GM21360 (cell line): ENCODE results near the gene INTS6.
A peak's percentile ranks its signal among the peaks of the same experiment; 100 is the strongest.

Source experiments
- ATAC-seq: cut with Tn5 transposase; IDR thresholded peaks from one replicate; pipeline ENCODE4 v1.9.1; 2021; ENCODE audit warnings: mild to moderate bottlenecking, moderate library complexity; ENCODE audit not compliant: unreplicated experiment

INTS6 gene, protein sequence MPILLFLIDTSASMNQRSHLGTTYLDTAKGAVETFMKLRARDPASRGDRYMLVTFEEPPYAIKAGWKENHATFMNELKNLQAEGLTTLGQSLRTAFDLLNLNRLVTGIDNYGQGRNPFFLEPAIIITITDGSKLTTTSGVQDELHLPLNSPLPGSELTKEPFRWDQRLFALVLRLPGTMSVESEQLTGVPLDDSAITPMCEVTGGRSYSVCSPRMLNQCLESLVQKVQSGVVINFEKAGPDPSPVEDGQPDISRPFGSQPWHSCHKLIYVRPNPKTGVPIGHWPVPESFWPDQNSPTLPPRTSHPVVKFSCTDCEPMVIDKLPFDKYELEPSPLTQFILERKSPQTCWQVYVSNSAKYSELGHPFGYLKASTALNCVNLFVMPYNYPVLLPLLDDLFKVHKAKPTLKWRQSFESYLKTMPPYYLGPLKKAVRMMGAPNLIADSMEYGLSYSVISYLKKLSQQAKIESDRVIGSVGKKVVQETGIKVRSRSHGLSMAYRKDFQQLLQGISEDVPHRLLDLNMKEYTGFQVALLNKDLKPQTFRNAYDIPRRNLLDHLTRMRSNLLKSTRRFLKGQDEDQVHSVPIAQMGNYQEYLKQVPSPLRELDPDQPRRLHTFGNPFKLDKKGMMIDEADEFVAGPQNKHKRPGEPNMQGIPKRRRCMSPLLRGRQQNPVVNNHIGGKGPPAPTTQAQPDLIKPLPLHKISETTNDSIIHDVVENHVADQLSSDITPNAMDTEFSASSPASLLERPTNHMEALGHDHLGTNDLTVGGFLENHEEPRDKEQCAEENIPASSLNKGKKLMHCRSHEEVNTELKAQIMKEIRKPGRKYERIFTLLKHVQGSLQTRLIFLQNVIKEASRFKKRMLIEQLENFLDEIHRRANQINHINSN

DNA sequence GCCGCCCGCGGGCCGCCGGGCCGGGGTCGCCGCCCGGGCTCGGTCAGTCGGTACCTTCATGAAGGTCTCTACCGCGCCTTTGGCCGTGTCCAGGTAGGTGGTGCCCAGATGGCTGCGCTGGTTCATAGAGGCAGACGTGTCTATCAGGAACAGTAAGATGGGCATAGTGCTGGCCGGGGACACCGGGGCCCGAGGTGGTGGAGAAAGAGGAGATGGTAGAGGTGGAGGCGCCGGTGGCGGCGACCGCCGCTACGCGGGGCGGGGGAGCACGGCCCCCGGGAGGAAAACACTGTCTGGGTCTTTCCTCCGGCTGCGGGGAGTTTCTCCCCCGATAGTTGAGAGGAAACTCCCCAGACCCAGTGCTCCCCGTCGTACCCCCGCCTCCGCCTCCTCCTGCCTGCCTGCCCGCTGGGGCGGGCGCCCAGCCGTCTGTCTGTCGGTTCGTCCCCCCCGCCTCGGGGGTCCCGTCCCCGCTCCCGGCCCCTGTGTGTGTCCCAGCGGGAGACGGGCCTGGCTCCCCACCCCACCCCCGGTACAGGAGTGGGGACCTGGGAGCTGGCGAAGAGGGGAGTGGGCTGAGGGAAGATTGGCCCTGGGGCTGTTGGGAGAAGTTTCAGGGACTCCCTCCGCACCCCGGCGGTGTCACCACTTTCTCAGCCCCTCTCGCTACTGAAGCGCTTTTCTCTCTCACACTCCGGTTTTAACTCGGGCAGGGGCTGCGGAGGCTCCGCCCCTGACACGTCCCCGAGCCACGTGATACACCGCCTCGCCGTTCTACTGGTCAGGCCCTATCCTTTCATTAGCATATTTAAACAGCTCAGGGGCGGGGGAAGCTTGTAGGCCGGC is at the start of gene INTS6:
INTS6 (minus strand) TSS at position 676 of the 846 bp plus-strand sequence; CDS start at position 165, 511 bp downstream.
- peak; percentile 73 for ATAC-seq

DNA sequence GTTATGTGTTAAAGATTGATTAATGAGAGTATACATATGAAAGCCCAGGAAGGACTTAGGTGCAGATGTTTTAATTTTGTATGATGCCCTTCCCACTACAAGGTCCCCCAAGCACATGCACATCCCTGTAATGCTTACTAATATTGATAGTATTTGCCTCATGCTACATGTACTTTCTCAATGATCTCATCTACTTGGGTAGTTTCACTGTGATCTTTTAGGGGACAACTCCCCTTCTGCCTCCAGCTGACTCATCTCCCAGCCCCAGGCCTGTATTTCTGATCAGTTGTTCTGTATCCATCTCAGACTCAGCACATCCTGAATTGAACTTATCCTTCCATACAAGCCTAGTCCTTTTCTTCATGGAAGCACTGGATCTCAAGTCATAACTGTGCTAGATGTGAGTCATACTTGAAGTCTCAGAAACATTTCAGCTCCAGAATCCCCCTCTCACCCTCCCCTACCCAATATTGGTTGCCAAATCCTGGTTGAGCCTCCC is 49.4 kb upstream of the INTS6 start:
- peak; percentile 97 for ATAC-seq

DNA sequence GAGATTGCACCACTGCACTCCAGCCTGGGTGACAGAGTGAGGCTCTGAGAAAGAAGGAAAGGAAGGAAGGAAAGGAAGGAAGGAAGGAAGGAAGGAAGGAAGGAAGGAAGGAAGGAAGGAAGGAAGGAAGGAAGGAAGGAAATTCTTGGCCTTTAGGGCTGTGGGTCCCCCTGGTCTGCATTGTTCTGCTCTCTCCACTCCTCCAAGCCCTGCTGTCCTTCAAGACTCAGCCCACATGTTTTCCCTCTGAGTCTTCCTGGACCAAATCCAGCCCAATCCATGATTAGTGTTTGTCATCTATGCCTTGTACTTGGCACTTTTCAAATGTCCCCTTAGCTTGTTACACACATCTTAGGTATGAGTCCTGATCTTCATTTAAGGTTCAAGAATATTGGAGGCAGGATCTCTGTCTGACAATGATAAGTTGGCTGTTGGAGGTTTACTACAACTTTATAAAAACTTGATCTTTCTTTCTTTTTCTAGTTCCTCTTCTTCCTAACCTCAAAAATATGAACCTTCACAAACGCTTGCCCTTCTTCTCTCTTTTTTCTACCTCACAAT is 48.8 kb upstream of the INTS6 start:
- ATAC-seq, result peak; percentile 29

DNA sequence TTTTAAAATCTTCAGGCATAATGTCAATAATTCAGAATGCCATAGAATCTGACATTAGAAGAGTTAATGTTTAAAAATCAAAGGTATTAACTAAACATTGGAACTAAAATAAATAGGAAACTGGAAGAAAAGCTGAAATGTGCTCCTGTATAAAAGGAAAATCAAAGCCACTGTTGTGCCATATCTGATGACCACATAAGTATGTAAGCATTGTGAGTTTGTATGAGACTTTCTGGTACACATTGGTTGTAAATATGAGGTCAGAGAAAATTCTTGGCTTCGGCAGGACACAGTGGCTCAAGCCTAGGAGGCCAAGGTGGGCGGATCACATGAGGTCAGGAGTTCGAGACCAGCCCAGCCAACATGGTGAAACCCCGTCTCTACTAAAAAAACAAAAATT is 48.3 kb upstream of the INTS6 start:
- ATAC-seq, result no peak

DNA sequence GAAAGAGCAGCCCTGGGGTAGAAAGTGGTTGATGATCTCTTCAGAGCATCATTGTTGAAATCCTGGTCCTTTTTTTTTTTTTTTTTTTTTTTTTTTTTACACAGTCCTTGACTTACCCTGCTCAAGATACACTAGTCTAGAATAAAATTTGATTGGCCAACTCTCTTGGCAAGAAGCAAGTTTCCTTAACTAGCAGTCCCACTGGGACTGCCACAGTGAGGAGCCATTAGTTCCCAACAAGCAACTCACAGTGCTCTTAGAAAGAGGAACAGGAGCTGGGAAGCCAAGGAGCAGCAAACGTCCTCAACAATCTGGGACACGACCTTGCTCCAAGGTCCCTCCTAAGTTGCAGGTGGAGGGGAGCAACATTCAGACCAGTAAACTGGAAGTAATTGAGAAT is 47.9 kb upstream of the INTS6 start:
- ATAC-seq, result no peak

DNA sequence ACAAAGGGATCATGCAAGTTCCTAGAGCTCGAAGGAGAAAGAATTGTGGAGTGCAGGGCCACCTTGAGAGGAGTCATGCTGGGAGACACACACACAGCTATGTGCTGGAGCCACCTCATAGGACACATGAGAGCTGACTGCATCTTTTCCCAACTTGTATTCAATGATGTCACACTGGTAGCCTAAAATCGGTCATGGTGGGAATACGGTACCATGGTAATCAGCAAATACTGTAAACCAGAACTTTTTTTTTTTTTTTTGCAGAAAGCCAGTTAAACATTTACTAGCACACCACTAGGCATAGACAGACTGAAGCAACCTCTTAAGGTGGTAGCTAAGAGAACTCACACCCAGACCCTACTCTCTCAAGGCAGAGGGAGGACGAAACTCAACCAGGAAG is 47.0 kb upstream of the INTS6 start:
- no peak for ATAC-seq

DNA sequence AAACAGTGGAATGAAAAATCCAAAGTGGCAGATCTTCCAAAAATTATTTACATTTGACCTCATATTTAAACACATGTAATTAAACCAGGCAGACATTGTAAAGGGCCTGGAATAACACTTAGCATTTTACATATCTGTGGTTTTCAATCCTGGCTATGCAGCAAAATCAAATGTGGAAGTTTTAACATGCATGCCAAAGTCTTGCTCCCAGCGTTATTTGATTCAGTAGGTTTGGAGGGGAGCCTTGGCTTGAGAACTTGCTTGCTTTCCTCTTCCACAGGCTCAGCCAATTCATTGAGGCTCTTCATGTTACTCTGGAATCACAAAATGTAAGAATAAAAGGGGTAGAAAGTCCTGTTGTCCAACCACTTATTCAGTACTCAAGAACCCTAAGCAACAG is 42.5 kb upstream of the INTS6 start:
- no peak for ATAC-seq

DNA sequence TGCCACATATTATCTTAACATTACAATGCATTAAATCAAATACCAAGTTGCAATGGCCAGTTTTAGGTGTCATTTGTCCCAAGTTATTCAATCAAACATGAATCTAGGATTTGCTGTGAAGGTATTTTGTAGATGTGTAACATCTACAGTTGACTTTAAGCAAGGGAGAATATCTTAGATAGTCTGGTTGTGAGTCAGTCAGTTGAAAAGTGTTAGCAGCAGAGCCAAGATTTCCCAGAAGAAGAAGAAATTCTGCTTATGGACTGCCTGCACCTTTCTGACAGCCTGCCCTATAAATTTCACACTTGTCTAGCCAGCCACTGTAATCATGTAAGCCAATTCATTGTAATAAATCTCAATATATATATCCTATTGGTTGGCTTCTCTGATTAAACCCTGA is 41.3 kb upstream of the INTS6 start:
- ATAC-seq, result no peak

DNA sequence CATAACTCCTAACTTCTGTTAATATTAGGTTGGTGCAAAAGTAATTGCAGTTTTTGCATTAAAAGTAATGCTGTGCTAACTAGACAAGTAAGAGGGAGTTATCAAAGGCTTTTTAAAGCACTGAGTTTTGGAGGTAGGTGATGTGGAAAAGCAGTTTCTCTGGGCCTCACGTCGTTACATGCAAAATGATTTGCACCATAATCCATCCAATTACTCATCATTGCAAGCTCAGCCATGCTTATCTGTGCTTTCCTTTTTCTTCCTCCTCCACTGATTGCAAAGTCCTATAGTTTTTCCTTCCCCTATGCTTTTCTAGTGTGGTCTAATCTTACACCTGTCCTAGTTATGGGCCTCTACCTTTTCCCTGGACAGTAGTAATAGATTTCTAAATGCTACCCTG is 35.4 kb upstream of the INTS6 start:
- ATAC-seq, result no peak

DNA sequence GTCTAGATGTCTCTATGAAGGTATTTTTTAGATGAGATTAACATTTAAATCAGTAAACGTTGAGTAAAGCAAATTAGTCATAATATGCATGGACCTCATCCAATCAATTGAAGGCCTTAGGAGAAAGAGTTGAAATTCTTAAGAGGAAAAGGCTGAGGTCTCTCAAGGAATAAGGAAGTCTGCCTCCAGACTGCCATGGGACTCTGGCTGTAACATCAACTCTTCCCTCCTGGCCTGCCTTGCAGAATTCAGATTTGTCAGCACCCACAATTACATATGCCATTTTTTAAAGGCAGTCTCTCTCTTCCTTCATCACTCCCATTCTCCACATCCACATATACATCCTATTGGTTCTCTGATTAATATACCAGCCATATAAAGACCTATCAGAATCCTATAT is 28.8 kb upstream of the INTS6 start:
- ATAC-seq, result no peak

DNA sequence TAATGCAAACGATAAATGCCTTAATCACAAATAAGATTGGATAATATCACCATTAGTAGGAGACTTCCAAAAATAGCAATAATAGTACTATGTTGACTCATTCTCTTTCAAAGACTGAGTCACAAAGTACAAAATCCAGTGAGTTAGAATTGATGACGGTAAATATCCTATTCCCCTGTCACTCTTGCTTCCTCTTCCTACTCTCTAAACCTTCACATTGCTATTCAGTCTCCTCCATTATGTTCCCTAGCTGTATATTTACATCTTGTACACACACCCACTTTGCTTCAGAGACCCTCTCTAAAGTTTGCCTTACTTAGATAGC is 26.3 kb upstream of the INTS6 start:
- no peak for ATAC-seq

DNA sequence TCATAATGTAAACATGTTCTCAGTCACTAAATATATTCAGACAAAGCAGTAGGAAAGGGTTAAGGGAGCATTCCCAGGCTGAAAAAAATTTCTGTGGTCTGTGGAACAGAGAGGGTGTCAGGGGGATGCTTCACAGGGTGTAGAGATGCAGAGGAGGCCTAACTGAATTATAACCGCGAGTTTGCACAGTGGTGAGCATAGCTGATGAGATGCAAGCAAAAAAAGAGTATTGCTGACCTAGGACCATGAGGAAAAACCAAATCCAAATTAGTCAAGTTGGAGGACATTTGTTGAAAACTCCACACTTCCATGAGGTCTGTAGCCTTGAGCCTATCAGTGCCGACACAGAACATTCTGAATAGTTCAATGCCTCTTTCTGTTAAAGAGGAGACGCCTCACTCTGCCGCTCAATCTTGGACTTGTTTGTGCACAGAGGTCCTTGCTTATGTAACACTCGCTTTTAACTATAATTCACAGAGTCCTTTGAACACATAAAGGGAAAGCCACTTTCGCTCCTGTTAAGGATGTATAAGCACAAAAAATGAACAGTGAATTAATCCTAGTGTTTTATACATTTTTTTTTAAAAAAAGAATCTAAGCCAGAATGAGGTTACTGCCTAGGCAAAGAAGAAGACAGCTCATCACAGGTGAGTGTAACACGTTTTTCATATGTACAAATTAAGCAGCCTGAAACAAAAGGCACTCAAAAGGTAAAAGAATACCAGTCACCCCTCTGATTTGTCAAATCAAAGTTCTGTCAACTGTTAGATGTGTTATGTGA is 25.8 kb upstream of the INTS6 start:
- no peak for ATAC-seq

DNA sequence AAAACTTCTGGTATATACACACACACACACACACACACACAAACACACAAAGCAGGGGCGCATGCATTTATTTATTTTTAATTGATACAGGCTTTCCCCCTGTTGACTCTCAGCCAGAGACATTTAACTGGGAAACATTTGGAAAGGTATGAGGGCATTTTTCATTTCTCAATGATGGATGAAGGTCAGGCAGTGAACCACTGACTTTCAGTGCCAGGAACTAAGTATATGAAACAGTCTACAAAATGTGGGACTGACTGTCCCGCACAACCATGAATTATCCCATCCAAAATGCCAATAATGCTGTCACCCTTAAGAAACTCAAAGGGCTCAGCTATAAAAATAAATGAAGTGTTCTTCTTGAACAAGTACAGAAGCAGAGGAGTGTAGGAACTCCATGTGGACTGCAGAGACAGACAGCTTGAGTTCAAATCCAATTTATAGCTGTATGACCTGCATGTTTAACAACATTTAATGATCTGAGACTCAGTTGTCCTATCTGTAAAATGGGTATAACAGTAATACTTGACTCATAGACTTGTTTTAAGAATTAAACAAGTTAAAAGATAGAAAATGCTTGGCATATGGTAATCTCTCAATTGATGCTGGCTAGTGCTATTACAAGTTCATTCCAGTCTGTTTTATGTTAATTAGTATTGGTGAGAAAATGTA is 25.0 kb upstream of the INTS6 start:
- ATAC-seq, result no peak

DNA sequence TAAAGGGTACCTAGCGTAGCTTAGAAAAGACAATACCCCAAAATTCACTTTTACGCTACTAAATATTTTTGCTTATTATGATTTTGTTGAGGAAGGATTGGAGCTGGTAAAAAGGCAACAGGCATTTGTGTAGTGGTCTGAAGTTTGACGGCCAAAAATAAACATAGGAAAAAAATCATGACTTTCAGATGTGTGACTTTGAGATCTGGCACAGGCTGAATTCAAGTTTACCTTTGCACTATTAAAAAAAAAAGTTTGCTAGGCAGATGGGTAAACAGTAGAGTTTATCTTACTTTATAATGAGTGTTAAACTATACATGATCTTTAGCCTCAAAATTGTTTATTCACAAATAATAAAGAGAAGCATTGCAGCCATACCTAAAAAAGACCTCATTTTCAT is 24.3 kb upstream of the INTS6 start:
- ATAC-seq, result no peak

DNA sequence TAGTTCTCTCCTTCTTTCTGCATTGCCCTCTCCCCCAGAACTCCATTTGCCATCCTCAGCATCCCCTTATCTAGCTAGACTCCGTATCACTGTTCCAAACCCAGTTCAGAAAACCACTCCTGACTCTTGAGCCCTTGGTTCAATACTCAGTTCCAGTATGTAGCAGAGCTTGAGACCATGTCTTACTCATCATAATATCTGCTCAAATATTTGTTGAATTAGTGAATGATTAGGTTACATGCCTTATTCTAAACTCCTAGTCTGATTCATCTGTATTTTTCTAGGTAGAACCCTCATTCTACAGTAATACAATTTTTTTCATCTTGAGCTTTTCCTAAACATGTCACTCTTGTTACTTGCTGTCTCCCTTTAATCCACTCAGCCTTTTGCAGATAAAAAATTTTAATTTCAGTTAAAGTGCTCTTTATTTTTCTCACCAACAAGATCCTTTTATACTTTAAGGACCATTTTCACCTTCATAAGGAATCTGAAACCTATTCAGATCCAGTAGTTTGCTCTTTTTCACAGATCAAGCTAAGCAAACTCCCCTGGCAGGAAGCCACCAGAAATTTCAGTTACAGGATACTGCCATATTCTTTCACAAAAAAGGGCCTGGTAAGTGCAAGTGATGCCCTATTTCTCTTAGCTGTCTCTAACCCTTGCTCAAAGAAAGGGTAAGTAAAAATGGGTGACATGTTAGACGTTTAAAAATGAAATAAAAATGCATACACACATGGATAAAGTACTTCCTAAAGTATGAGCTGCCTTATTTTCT is 23.1 kb upstream of the INTS6 start:
- no peak for ATAC-seq

DNA sequence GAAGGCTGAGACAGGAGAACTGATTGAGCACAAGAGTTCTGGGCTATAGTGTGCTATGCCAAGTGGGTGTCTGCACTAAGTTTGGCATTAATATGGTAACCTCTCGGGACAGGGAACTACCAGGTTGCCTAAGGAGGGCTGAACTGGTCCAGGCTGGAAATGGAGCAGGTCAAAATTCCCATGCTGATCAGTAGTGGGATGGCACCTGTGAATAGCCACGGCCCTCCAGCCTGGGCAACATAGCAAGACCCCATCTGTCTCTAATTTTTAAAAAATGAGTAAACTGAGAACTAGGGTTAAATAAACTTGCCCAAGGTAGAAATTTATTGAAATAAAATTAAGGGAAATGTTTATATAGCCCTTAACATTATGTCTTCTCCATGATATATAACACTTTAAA is 17.0 kb upstream of the INTS6 start:
- ATAC-seq, result no peak

DNA sequence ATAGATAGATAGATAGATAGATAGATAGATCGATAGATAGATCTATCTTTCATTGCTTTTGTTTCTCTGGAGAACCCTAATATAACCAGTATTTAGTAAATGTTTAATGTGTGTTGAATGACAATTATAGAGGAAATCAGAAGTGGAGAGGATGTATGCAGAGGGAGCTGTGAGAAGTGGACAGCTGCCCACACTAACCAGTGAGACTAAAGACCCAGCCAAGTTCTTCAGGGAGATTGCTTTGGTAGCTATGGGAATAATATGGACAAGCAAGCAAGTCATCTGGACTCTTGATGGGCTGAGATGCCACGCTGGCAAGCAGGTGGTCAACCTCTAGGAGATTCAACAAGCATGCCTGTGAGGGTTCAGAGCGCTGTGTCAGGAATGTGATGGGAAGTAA is 14.9 kb upstream of the INTS6 start:
- ATAC-seq, result no peak

DNA sequence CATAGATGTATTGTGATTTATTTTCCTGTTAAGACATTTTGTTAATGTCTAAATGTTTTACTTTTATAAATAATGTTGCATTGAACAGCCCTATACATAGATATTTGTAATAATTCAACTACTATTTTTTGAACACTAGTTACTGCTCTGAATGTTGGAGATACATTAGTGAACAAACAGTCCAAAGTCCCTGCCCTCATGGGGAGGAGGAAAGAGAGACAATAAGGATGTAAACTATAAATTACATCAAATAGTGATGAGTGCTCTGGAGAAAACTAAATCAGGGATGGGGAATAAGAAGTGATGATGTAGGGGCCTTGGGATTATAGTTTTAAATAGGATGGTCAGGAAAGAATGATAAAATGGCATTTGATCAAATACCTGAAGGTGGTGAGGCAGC is 12.3 kb upstream of the INTS6 start:
- no peak for ATAC-seq
